Measurements from ENCODE around the gene FAM193B. TPM values are rescaled to one million over a fixed set of nuclear protein-coding genes. Genes with fewer than 3 reads are reported as not detected.

FAM193B gene
- total RNA-seq, 2 experiments from 2014 or later: 71.4 to 76.7 TPM

- H3K36me3 Mint-ChIP-seq (ENCODE audit: low read depth): peaks cover 13% of the 10 kb centered on the region
- ChIA-PET POLR2A (no interaction called here), CTCF (interaction anchor here (0.9 to 1.0 kb wide), 3 partner anchors 10 to 19 kb away, joined by 3 to 5 read pairs (median 3); no protein-coding TSS in a partner anchor)
- H3K4me1 Mint-ChIP-seq (ENCODE audit: low read depth): peaks cover 16% of the 10 kb centered on the region
- DNase-seq: no peak
- no peaks in the 10 kb centered on the region for H3K9me3 Mint-ChIP-seq
- no peak overlapping the region for H3K4me3 Mint-ChIP-seq
- ATAC-seq: no peak
- intact Hi-C loops (cut with micrococcal nuclease): no loop called here
- peaks cover 21% of the 10 kb centered on the region for H3K27me3 Mint-ChIP-seq
- TF ChIP-seq CTCF (IDR thresholded peaks at IDR 0.05): no peak
- H3K27ac Mint-ChIP-seq: no peak overlapping the region
Observed at GRCh38 chr5:177588413-177588909, 34.1 kb upstream of the FAM193B start.

- POLR2A ChIA-PET: no interaction called here
- no peak for TF ChIP-seq CTCF (IDR thresholded peaks at IDR 0.05)
- Mint-ChIP-seq H3K4me3 (no peak overlapping the region), H3K36me3 (ENCODE audit: low read depth) (no peaks in the 10 kb centered on the region), H3K9me3 (no peaks in the 10 kb centered on the region), H3K4me1 (ENCODE audit: low read depth) (no peaks in the 10 kb centered on the region), H3K27ac (no peak overlapping the region), H3K27me3 (no peaks in the 10 kb centered on the region)
- no peak for DNase-seq
- CTCF ChIA-PET: interaction anchor here (1.1 kb wide), 1 partner anchor 10 kb away, joined by 3 read pairs; no protein-coding TSS in a partner anchor
- ATAC-seq: no peak
- intact Hi-C loops (cut with micrococcal nuclease): no loop called here
Observed at GRCh38 chr5:177578316-177578715, 24.0 kb upstream of the FAM193B start.

GRCh38 chr5:177576169-177576568 is 21.8 kb upstream of the FAM193B start:
- TF ChIP-seq CTCF (IDR thresholded peaks at IDR 0.05): no peak
- no peak for ATAC-seq
- H3K36me3 Mint-ChIP-seq (ENCODE audit: low read depth): no peaks in the 10 kb centered on the region
- H3K9me3 Mint-ChIP-seq: no peaks in the 10 kb centered on the region
- H3K27ac Mint-ChIP-seq: no peak overlapping the region
- no peak for DNase-seq
- no peak overlapping the region for H3K4me3 Mint-ChIP-seq
- ChIA-PET POLR2A (no interaction called here), CTCF (interaction anchor here (1.0 kb wide), 1 partner anchor 12 kb away, joined by 3 read pairs; no protein-coding TSS in a partner anchor)
- no peaks in the 10 kb centered on the region for H3K4me1 Mint-ChIP-seq (ENCODE audit: low read depth)
- H3K27me3 Mint-ChIP-seq: no peaks in the 10 kb centered on the region
- intact Hi-C loops (cut with micrococcal nuclease): no loop called here

GRCh38 chr5:177575488-177575887 is 21.1 kb upstream of the FAM193B start:
- H3K36me3 Mint-ChIP-seq (ENCODE audit: low read depth): no peaks in the 10 kb centered on the region
- TF ChIP-seq CTCF (IDR thresholded peaks at IDR 0.05): no peak
- no peaks in the 10 kb centered on the region for H3K4me1 Mint-ChIP-seq (ENCODE audit: low read depth)
- ATAC-seq: no peak
- CTCF ChIA-PET: no interaction called here
- intact Hi-C loops (cut with micrococcal nuclease): no loop called here
- no peaks in the 10 kb centered on the region for H3K27me3 Mint-ChIP-seq
- no peaks in the 10 kb centered on the region for H3K9me3 Mint-ChIP-seq
- POLR2A ChIA-PET: no interaction called here
- H3K27ac Mint-ChIP-seq: no peak overlapping the region
- DNase-seq: no peak
- no peak overlapping the region for H3K4me3 Mint-ChIP-seq

- Mint-ChIP-seq H3K9me3 (no peaks in the 10 kb centered on the region), H3K4me3 (no peak overlapping the region), H3K36me3 (ENCODE audit: low read depth) (no peaks in the 10 kb centered on the region), H3K27me3 (peaks cover 6% of the 10 kb centered on the region), H3K27ac (no peak overlapping the region), H3K4me1 (ENCODE audit: low read depth) (peaks cover 3% of the 10 kb centered on the region)
- intact Hi-C loops (cut with micrococcal nuclease): no loop called here
- ChIA-PET POLR2A (interaction anchor here (0.9 to 1.0 kb wide), 2 partner anchors 23 to 29 kb away, joined by 3 to 4 read pairs; no protein-coding TSS in a partner anchor), CTCF (no interaction called here)
- no peak for TF ChIP-seq CTCF (IDR thresholded peaks at IDR 0.05)
- ATAC-seq (no peak), DNase-seq (no peak)
Observed at GRCh38 chr5:177569894-177570293, 15.5 kb upstream of the FAM193B start.
